Measurements from ENCODE around the gene F12.

- TF ChIP-seq EZH2phosphoT487 (IDR thresholded peaks at IDR 0.05; ENCODE audit: insufficient read depth, low read depth) (no peak), EZH2 (IDR thresholded peaks at IDR 0.05; ENCODE audit: insufficient read depth, poor library complexity, severe bottlenecking) (no peak)
Measured at GRCh38 chr5:177368869-177369644, 40.3 kb downstream of the F12 start.

All from GM23248 (cell line).